Measurements from ENCODE around the gene NOVA2.

Gene NOVA2

GRCh38 chr19:45973553-45974338, at the start of gene NOVA2:
Gene NOVA2 (minus strand): TSS chr19:45973865. CDS start chr19:45973351, 514 bp downstream.
- DNase-seq: peak; percentile 58

- DNase-seq: no peak
Observed at GRCh38 chr19:46023311-46023779, 49.7 kb upstream of the NOVA2 start.

- DNase-seq: no peak
Observed at GRCh38 chr19:46022431-46023310, 49.0 kb upstream of the NOVA2 start, which contains the start of gene PGLYRP1. Gene PGLYRP1 (minus strand): TSS chr19:46023053. CDS start chr19:46023021, 32 bp downstream.

GRCh38 chr19:46022061-46022430, 48.4 kb upstream of the NOVA2 start:
- no peak for DNase-seq

GRCh38 chr19:46021531-46022041, 47.9 kb upstream of the NOVA2 start:
- no peak for DNase-seq

- no peak for DNase-seq
Observed at GRCh38 chr19:46020819-46021125, 47.1 kb upstream of the NOVA2 start.

GRCh38 chr19:46019270-46019669, 45.6 kb upstream of the NOVA2 start:
- DNase-seq: no peak

- DNase-seq: no peak
Observed at GRCh38 chr19:46018729-46019251, 45.1 kb upstream of the NOVA2 start.

GRCh38 chr19:46017874-46018675, 44.4 kb upstream of the NOVA2 start:
- no peak for DNase-seq

- DNase-seq: no peak
Observed at GRCh38 chr19:46017095-46017429, 43.4 kb upstream of the NOVA2 start.

- DNase-seq: peak; percentile 79
Observed at GRCh38 chr19:46016426-46017094, 42.9 kb upstream of the NOVA2 start.

- peak; percentile 36 for DNase-seq
Observed at GRCh38 chr19:46015687-46016425, 42.2 kb upstream of the NOVA2 start.

GRCh38 chr19:46014941-46015686, 41.4 kb upstream of the NOVA2 start:
- DNase-seq: peak; percentile 84

- DNase-seq: no peak
Observed at GRCh38 chr19:46014534-46014933, 40.9 kb upstream of the NOVA2 start.

GRCh38 chr19:46009530-46010510, 36.2 kb upstream of the NOVA2 start:
- peak; percentile 62 for DNase-seq

GRCh38 chr19:46006411-46006810, 32.7 kb upstream of the NOVA2 start:
- no peak for DNase-seq

- DNase-seq: no peak
Observed at GRCh38 chr19:46002678-46003275, 29.1 kb upstream of the NOVA2 start.

GRCh38 chr19:46000491-46001246, 27.0 kb upstream of the NOVA2 start:
- DNase-seq: peak; percentile 65
